NT2/D1 (cell line): ENCODE measurements around the gene ZNF23.

ENCODE experiments used
- DNase-seq: peaks from one replicate; pipeline ENCODE4 v3.0.0-alpha.2; 2011; ENCODE audit warnings: low read depth, low spot score
- H3K27me3 ChIP-seq: 2 replicates; pipeline ENCODE4 v1.6.0; 2011; ENCODE audit warnings: mild to moderate bottlenecking; ENCODE audit not compliant: insufficient read length, insufficient read depth
- H3K36me3 ChIP-seq: 2 replicates; pipeline ENCODE4 v1.6.1; 2011; ENCODE audit warnings: mild to moderate bottlenecking, low read length, mixed read lengths; ENCODE audit not compliant: insufficient read depth, insufficient read length
- H3K4me1 ChIP-seq: 2 replicates; pipeline ENCODE4 v1.5.1; 2011; ENCODE audit not compliant: insufficient read depth, insufficient read length
- H3K4me3 ChIP-seq: 2 replicates; pipeline ENCODE4 v1.5.1; 2011; ENCODE audit warnings: low read depth; ENCODE audit not compliant: insufficient read length
- H3K9ac ChIP-seq: 2 replicates; pipeline ENCODE4 v1.6.0; 2011; ENCODE audit warnings: low read depth; ENCODE audit not compliant: insufficient read length
- H3K9me3 ChIP-seq: 2 replicates; pipeline ENCODE4 v1.5.1; 2011; ENCODE audit warnings: mild to moderate bottlenecking, low read length; ENCODE audit not compliant: insufficient read depth
- SUZ12 ChIP-seq: IDR thresholded peaks from 2 replicates; pipeline ENCODE4 v1.6.1; 2011; ENCODE audit not compliant: insufficient read length, insufficient read depth; ENCODE audit errors: extremely low read depth
- YY1 ChIP-seq: IDR thresholded peaks from 2 replicates; pipeline ENCODE4 v1.6.1; 2011; ENCODE audit not compliant: insufficient read length, insufficient read depth
- ZNF274 ChIP-seq: IDR thresholded peaks from 2 replicates; pipeline ENCODE4 v1.6.1; 2011; ENCODE audit warnings: mild to moderate bottlenecking, low read depth, low read length

Gene ZNF23

GRCh38 chr16:71407731-71408130 is 54.3 kb downstream of the ZNF23 start:
- Histone ChIP-seq H3K27me3 (no peaks in the 10 kb centered on the region), H3K4me3 (no peak overlapping the region), H3K36me3 (no peaks in the 10 kb centered on the region), H3K9ac (no peak overlapping the region), H3K9me3 (peaks cover 19% of the 10 kb centered on the region), H3K4me1 (peaks cover 2% of the 10 kb centered on the region)
- DNase-seq: no peak
- no peak for TF ChIP-seq SUZ12
- no peak for TF ChIP-seq YY1
- TF ChIP-seq ZNF274: no peak

GRCh38 chr16:71406724-71407123 is 55.3 kb downstream of the ZNF23 start:
- Histone ChIP-seq H3K4me3 (no peak overlapping the region), H3K9me3 (peaks cover 19% of the 10 kb centered on the region), H3K4me1 (no peaks in the 10 kb centered on the region), H3K9ac (no peak overlapping the region), H3K36me3 (no peaks in the 10 kb centered on the region), H3K27me3 (no peaks in the 10 kb centered on the region)
- no peak for DNase-seq
- no peak for TF ChIP-seq SUZ12
- TF ChIP-seq YY1: no peak
- no peak for TF ChIP-seq ZNF274

- TF ChIP-seq SUZ12: no peak
- TF ChIP-seq ZNF274: no peak
- no peak for TF ChIP-seq YY1
- H3K36me3 ChIP-seq: no peaks in the 10 kb centered on the region
- no peak overlapping the region for H3K9ac ChIP-seq
- DNase-seq: no peak
- no peaks in the 10 kb centered on the region for H3K4me1 ChIP-seq
- no peaks in the 10 kb centered on the region for H3K27me3 ChIP-seq
- H3K9me3 ChIP-seq: peaks cover 19% of the 10 kb centered on the region
- H3K4me3 ChIP-seq: no peak overlapping the region
These were observed 55.7 kb downstream of the ZNF23 start for GRCh38 chr16:71406316-71406715.

DNA sequence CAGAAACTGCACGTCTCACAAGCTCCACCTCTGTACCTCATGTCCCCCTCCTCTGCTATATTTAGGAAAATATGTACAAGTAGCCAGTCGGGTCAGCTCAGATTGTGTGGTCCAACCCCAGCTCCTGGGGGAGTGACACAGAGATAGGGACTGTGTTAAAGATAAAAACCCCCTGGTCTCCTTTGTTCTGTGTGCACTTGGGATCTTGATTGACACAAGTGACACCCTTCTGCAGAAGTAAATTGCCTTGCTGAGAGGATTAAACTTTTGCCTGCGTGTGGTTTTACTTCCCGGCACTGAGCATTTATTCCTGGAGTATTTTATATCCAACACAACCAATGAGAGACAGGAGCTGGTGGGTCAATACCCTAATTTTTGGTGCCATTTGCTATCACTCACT is 57.7 kb downstream of the ZNF23 start:
- Histone ChIP-seq H3K27me3 (no peaks in the 10 kb centered on the region), H3K9me3 (peaks cover 19% of the 10 kb centered on the region), H3K4me1 (no peaks in the 10 kb centered on the region), H3K36me3 (no peaks in the 10 kb centered on the region), H3K4me3 (no peak overlapping the region), H3K9ac (no peak overlapping the region)
- DNase-seq: no peak
- TF ChIP-seq SUZ12 (no peak), YY1 (no peak), ZNF274 (no peak)

- Histone ChIP-seq H3K9ac (no peak overlapping the region), H3K4me3 (no peak overlapping the region), H3K27me3 (no peaks in the 10 kb centered on the region), H3K9me3 (peaks cover 19% of the 10 kb centered on the region), H3K4me1 (no peaks in the 10 kb centered on the region), H3K36me3 (no peaks in the 10 kb centered on the region)
- TF ChIP-seq ZNF274 (no peak), YY1 (no peak), SUZ12 (no peak)
- DNase-seq: no peak
These were observed 59.4 kb downstream of the ZNF23 start for GRCh38 chr16:71402674-71403073.

DNA sequence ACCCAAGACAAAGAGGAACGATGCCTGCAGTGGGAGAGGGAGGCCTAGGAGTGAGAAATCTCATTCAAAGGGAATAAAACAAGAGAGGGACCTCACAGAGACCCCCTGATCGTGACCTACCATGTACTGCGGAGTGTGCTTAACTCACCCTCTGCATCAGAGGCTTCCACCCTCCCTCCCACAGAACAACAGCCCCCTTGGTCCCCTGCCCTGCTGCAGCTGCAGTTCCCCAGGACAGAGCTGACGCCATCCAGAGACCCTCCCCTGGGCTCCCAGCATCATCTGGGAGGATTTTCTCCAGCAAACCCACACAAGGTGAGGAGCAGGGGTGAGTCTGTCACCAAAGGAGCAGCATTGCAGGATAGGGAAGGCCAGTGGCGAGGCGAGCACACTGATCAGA is 60.0 kb downstream of the ZNF23 start:
- H3K27me3 ChIP-seq: no peaks in the 10 kb centered on the region
- no peaks in the 10 kb centered on the region for H3K4me1 ChIP-seq
- peaks cover 19% of the 10 kb centered on the region for H3K9me3 ChIP-seq
- H3K4me3 ChIP-seq: no peak overlapping the region
- H3K36me3 ChIP-seq: no peaks in the 10 kb centered on the region
- no peak for DNase-seq
- H3K9ac ChIP-seq: no peak overlapping the region
- TF ChIP-seq YY1 (no peak), SUZ12 (no peak), ZNF274 (no peak)

GRCh38 chr16:71399801-71400563 is 62.1 kb downstream of the ZNF23 start:
- H3K9me3 ChIP-seq: peaks cover 18% of the 10 kb centered on the region
- no peak overlapping the region for H3K4me3 ChIP-seq
- no peaks in the 10 kb centered on the region for H3K27me3 ChIP-seq
- no peaks in the 10 kb centered on the region for H3K4me1 ChIP-seq
- H3K36me3 ChIP-seq: no peaks in the 10 kb centered on the region
- DNase-seq: no peak
- TF ChIP-seq YY1: no peak
- no peak for TF ChIP-seq SUZ12
- TF ChIP-seq ZNF274: no peak
- H3K9ac ChIP-seq: no peak overlapping the region
